SU-DHL-6 (cell line): ENCODE measurements around the gene APOBR.

Experiments
- H2AFZ ChIP-seq: fragments of 200-600 bp; sonication (generic); 2 replicates; pipeline ENCODE4 v1.6.1; 2014; ENCODE audit warnings: low read depth, mild to moderate bottlenecking, moderate library complexity, mixed read lengths, antibody characterized with exemption, low read length; ENCODE audit not compliant: severe bottlenecking
- H3F3A ChIP-seq: fragments of 200-600 bp; shearing (Covaris generic); 2 replicates; pipeline ENCODE4 v1.6.0; 2016; ENCODE audit warnings: antibody characterized with exemption, mild to moderate bottlenecking; ENCODE audit not compliant: insufficient read depth
- H3K27ac ChIP-seq: fragments of 200-600 bp; sonication (generic); 2 replicates; pipeline ENCODE4 v1.5.1; 2016; ENCODE audit warnings: low read depth, mild to moderate bottlenecking, low read length, moderate library complexity, mixed read lengths
- H3K27me3 ChIP-seq: fragments of 200-600 bp; sonication (generic), shearing (Covaris generic); 2 replicates; pipeline ENCODE4 v1.6.0; 2014; ENCODE audit warnings: mild to moderate bottlenecking, low read length
- H3K36me3 ChIP-seq: fragments of 200-600 bp; sonication (generic); 2 replicates; pipeline ENCODE4 v1.6.1; 2014; ENCODE audit warnings: mild to moderate bottlenecking, low read length, mixed read lengths
- H3K4me2 ChIP-seq: fragments of 300-600, 200-600 bp; shearing (Covaris generic), sonication (generic); 2 replicates; pipeline ENCODE4 v1.6.0; 2014; ENCODE audit warnings: low read length, low read depth, mild to moderate bottlenecking; ENCODE audit not compliant: poor library complexity, severe bottlenecking
- H3K4me3 ChIP-seq: fragments of 200-600 bp; sonication (generic); 2 replicates; pipeline ENCODE4 v1.5.1; 2014; ENCODE audit warnings: antibody characterized with exemption, low read length, mild to moderate bottlenecking, mixed read lengths; ENCODE audit not compliant: insufficient read depth, poor library complexity, severe bottlenecking
- H3K79me2 ChIP-seq: fragments of 200-600 bp; sonication (generic); 2 replicates; pipeline ENCODE4 v1.6.1; 2014; ENCODE audit warnings: mild to moderate bottlenecking, low read length, moderate library complexity; ENCODE audit not compliant: insufficient read depth
- H3K9ac ChIP-seq: fragments of 200-600 bp; sonication (generic); 2 replicates; pipeline ENCODE4 v1.7.0; 2014; ENCODE audit warnings: mild to moderate bottlenecking, low read length
- H3K9me2 ChIP-seq: fragments of 200-600 bp; sonication (generic); replicated peaks from 2 replicates; pipeline ENCODE4 v1.6.1; 2014; ENCODE audit warnings: low read length; ENCODE audit not compliant: insufficient read depth
- H3K9me3 ChIP-seq: fragments of 200-600 bp; sonication (generic); 2 replicates; pipeline ENCODE4 v1.6.1; 2014; ENCODE audit warnings: low read length, mixed read lengths; ENCODE audit not compliant: insufficient read depth
- H4K20me1 ChIP-seq: fragments of 200-600 bp; sonication (generic); 2 replicates; pipeline ENCODE4 v1.6.1; 2014; ENCODE audit warnings: low read depth, mild to moderate bottlenecking, antibody characterized with exemption, low read length, moderate library complexity, mixed read lengths
- EZH2phosphoT487 ChIP-seq: fragments of 200-600 bp; sonication (generic), shearing (Covaris generic); conservative IDR thresholded peaks from 2 replicates; pipeline ENCODE4 v1.6.1; 2018; ENCODE audit warnings: mild to moderate bottlenecking, antibody characterized with exemption, low read length, moderate library complexity, mixed read lengths
- TF ChIP-seq, protein P1 (sequence below): fragments of 200-600 bp; sonication (generic); IDR thresholded peaks from one replicate; pipeline ENCODE4 v1.5.1; 2017; ENCODE audit warnings: antibody characterized with exemption, mild to moderate bottlenecking, low read length, moderate library complexity; ENCODE audit not compliant: insufficient read depth, poor library complexity, severe bottlenecking

APOBR gene

DNA sequence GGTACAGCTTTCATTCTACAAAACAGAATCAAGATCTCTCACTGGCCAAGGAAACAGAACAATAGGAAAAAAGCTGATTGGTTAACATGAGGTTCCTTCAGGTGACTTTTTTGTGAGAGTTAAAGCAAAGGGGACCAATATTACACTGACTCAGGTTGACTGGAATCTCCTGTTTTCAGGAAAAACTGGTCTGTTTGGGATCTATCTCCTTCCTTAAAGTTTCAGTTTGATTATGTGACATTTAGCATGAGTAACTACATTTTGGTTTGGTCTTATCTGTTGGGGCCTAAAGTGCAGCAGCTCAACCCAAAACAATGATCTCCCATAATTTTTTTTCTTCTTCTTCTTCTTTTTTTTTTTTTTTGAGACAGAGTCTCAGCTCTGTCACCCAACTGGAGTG is 34.7 kb downstream of the APOBR start:
- Histone ChIP-seq H2AFZ (no peak overlapping the region), H4K20me1 (no peaks in the 10 kb centered on the region), H3K4me2 (no peak overlapping the region), H3K36me3 (no peaks in the 10 kb centered on the region), H3K27ac (no peak overlapping the region), H3K9me2 (no peaks in the 10 kb centered on the region), H3K27me3 (no peaks in the 10 kb centered on the region), H3K4me3 (no peak overlapping the region), H3K9me3 (no peaks in the 10 kb centered on the region), H3F3A (no peaks in the 10 kb centered on the region), H3K9ac (no peak overlapping the region), H3K79me2 (no peaks in the 10 kb centered on the region)
- TF ChIP-seq, protein P1, sequence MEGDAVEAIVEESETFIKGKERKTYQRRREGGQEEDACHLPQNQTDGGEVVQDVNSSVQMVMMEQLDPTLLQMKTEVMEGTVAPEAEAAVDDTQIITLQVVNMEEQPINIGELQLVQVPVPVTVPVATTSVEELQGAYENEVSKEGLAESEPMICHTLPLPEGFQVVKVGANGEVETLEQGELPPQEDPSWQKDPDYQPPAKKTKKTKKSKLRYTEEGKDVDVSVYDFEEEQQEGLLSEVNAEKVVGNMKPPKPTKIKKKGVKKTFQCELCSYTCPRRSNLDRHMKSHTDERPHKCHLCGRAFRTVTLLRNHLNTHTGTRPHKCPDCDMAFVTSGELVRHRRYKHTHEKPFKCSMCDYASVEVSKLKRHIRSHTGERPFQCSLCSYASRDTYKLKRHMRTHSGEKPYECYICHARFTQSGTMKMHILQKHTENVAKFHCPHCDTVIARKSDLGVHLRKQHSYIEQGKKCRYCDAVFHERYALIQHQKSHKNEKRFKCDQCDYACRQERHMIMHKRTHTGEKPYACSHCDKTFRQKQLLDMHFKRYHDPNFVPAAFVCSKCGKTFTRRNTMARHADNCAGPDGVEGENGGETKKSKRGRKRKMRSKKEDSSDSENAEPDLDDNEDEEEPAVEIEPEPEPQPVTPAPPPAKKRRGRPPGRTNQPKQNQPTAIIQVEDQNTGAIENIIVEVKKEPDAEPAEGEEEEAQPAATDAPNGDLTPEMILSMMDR = no peak
- no peak for TF ChIP-seq EZH2phosphoT487

DNA sequence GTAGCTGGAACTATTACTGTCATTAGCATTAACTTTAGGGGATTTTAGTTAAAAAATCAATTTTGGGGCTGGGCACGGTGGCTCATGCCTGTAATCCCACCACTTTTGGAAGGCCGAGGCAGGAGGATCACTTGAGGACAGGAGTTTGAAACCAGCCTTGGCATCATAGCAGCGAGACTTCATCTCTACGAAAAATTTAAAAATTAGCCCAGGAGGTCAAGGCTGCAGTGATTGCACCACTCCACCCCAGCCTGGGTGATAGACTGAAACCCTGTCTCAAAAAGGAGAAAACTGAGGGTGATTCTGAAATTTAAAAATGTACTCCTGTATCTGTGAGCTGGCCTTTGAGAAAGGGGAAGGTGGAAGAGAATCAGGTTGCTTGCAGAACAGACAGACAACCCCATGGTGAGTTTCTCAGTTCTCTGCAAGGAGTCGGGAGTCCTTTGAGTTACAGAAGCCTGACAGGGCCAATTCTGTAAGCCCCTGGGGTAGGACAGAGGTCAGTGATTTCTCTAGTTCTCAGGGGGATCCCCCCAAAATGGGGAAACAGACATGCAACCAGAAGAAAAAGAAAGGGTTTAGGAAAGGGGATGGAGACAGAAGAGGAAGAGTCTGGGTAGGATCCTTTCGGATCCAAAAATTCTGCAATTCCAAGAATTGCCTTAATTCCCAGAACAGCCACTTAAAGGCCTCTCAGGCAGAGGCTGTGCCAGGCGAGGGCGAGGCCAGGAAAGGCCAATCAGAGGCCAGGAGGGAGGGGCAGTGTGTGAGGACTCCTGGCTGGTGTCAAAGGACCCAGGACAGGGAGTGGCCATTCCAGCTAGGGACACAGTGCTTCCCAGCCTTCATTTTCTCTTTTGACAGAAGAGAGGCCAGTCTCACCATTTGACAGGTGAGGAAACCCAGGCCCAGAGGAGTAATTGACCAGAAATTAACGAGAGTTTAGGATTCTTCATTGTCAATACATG is 37.6 kb downstream of the APOBR start:
- H3K4me3 ChIP-seq = no peak overlapping the region
- no peaks in the 10 kb centered on the region for H3K27me3 ChIP-seq
- no peak overlapping the region for H3K27ac ChIP-seq
- no peaks in the 10 kb centered on the region for H3K36me3 ChIP-seq
- no peaks in the 10 kb centered on the region for H3K9me3 ChIP-seq
- H3K9ac ChIP-seq = no peak overlapping the region
- H3K9me2 ChIP-seq = no peaks in the 10 kb centered on the region
- no peaks in the 10 kb centered on the region for H3F3A ChIP-seq
- H3K79me2 ChIP-seq = no peaks in the 10 kb centered on the region
- TF ChIP-seq EZH2phosphoT487 = no peak
- TF ChIP-seq, protein P1 = no peak
- H4K20me1 ChIP-seq = no peaks in the 10 kb centered on the region
- no peak overlapping the region for H3K4me2 ChIP-seq
- no peak overlapping the region for H2AFZ ChIP-seq

DNA sequence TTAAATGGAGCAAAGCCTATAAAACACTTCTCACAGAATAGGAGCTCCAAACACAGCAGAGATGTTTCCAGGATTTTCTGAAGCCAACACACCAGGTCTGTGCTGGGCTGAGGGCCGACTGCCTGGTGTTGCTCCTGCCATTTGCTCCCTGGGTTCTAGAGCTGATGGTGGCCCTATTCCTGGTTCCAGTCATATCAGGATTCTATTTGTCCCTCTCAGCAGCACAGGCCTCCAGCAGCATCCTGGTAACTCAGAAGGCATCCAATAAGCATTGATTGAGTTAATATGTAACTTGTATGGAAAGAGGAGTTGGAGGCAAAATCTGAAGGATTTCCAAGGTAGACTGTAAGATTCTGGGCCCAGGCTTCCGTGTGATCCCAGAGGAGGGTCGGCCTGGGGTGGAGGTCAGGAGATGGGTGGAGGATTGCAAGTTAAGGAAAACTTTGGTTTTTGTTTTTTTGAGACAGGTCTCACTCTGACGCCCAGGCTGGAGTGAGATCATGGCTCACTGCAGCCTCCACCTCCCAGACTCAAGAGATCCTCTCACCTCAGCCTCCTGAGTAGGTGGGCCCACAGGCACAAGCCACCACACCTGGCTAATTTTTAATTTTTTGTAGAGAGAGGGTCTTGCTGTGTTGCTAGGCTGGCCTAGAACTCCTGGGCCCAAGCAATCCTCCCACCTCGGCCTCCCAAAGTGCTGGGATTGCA is 38.7 kb downstream of the APOBR start:
- H3K9me3 ChIP-seq = no peaks in the 10 kb centered on the region

More for the DNA sequence above, 38.7 kb downstream of the APOBR start:
- Histone ChIP-seq H3K79me2 (no peaks in the 10 kb centered on the region), H3F3A (no peaks in the 10 kb centered on the region), H3K4me3 (no peak overlapping the region), H3K9ac (no peak overlapping the region), H3K36me3 (no peaks in the 10 kb centered on the region), H3K27me3 (no peaks in the 10 kb centered on the region), H4K20me1 (no peaks in the 10 kb centered on the region), H3K4me2 (no peak overlapping the region), H3K27ac (no peak overlapping the region), H3K9me2 (no peaks in the 10 kb centered on the region), H2AFZ (no peak overlapping the region)
- TF ChIP-seq, protein P1 = no peak
- TF ChIP-seq EZH2phosphoT487 = no peak
